HepG2 (cell line): ENCODE data around the gene GSDMA. TPM values are rescaled to one million over a fixed set of nuclear protein-coding genes. Genes with fewer than 3 reads are reported as not detected.
A peak's percentile ranks its signal among the peaks of the same experiment; 100 is the strongest.

Experiments
- ATF7 ChIP-seq, 2 experiments: fragments of 450-650 bp in 1 of 2; sonication (generic) in 1 of 2; formaldehyde crosslinking in 1 of 2; IDR thresholded peaks; 2 replicates each; pipeline versions ENCODE4 v1.4.0 to v1.6.1; 2016 to 2020; ENCODE audit warnings: antibody characterized with exemption in 1 of 2, mild to moderate bottlenecking in 1 of 2, missing genetic modification reagents in 1 of 2
- GFI1 ChIP-seq: sonication (generic); formaldehyde crosslinking; IDR thresholded peaks from 2 replicates; pipeline ENCODE4 v1.5.0; 2020; ENCODE audit warnings: missing genetic modification reagents, mild to moderate bottlenecking, borderline replicate concordance
- NFE2L1 ChIP-seq: sonication (generic); formaldehyde crosslinking; IDR thresholded peaks from 2 replicates; pipeline ENCODE4 v1.4.0; 2020; ENCODE audit warnings: missing genetic modification reagents, mild to moderate bottlenecking, borderline replicate concordance
- RBFOX2 ChIP-seq: fragments of 200-400 bp; formaldehyde crosslinking; IDR thresholded peaks from 2 replicates; pipeline ENCODE4 v1.6.1; 2017; ENCODE audit warnings: low read depth, mild to moderate bottlenecking, low read length
- SIN3A ChIP-seq: IDR thresholded peaks from 2 replicates; pipeline ENCODE4 v1.6.1; 2011; ENCODE audit warnings: low read depth, mild to moderate bottlenecking, control low read depth, low read length, borderline replicate concordance
- XBP1 ChIP-seq: sonication (generic); formaldehyde crosslinking; IDR thresholded peaks from 2 replicates; pipeline ENCODE4 v1.5.0; 2020; ENCODE audit warnings: missing genetic modification reagents
- ZNF124 ChIP-seq: sonication (generic); formaldehyde crosslinking; IDR thresholded peaks from 2 replicates; pipeline ENCODE4 v1.4.0; 2020; ENCODE audit warnings: missing genetic modification reagents
- ZNF207 ChIP-seq: fragments of 450-650 bp; IDR thresholded peaks from 2 replicates; pipeline ENCODE4 v1.6.1; 2016; ENCODE audit warnings: antibody characterized with exemption, borderline replicate concordance
- ZNF317 ChIP-seq: sonication (generic); formaldehyde crosslinking; IDR thresholded peaks from 2 replicates; pipeline ENCODE4 v1.5.0; 2020; ENCODE audit warnings: mild to moderate bottlenecking, missing genetic modification reagents
- ZNF350 ChIP-seq: sonication (generic); formaldehyde crosslinking; IDR thresholded peaks from 2 replicates; pipeline ENCODE4 v1.4.0; 2020; ENCODE audit warnings: mild to moderate bottlenecking, low read depth, missing genetic modification reagents, borderline replicate concordance
- polyA plus RNA-seq, 8 experiments: library from polyadenylated mRNA; depleted of rRNA in 3 of 8; stranded (reverse) in 7 of 8; unstranded in 1 of 8; fragments of >200 nt; fragmentation: Illumina TruSeq in 4 of 8; extraction: Trizol in 4 of 8; gene quantifications; 2 replicates each; pipeline versions ENCODE4 v1.2.1 to v1.2.3, GENCODE V29; 2011 to 2016; ENCODE audit warnings: low read depth in 4 of 8, missing spikeins in 1 of 8, mixed read lengths in 1 of 8; ENCODE audit not compliant: insufficient read depth in 1 of 8
- total RNA-seq, 5 experiments: library from RNA; depleted of rRNA; stranded (reverse); fragments of >200 nt; fragmentation: Illumina TruSeq; extraction: Trizol; gene quantifications; 2 replicates each; pipeline ENCODE4 v1.2.3, GENCODE V29; 2016; ENCODE audit warnings: low read depth in 1 of 5
- TF ChIP-seq, protein P1 (sequence below): sonication (generic); formaldehyde crosslinking; IDR thresholded peaks from 2 replicates; pipeline ENCODE4 v1.4.0; 2020; ENCODE audit warnings: missing genetic modification reagents, borderline replicate concordance
- TF ChIP-seq, protein P2 (sequence below): sonication (generic); formaldehyde crosslinking; IDR thresholded peaks from 2 replicates; pipeline ENCODE4 v1.8.0; 2022; ENCODE audit warnings: mild to moderate bottlenecking, missing genetic modification reagents
- TF ChIP-seq, protein P3 (sequence below): sonication (generic); formaldehyde crosslinking; IDR thresholded peaks from one replicate; pipeline ENCODE4 v1.5.1; 2020; ENCODE audit warnings: mild to moderate bottlenecking, missing genetic modification reagents; ENCODE audit errors: not compliant biosample characterization

Gene GSDMA
- total and polyA plus RNA-seq, 2 of the 13 experiments (the other 11 are each of a cell fraction or from before 2014, with no cell fraction given), result not detected

DNA sequence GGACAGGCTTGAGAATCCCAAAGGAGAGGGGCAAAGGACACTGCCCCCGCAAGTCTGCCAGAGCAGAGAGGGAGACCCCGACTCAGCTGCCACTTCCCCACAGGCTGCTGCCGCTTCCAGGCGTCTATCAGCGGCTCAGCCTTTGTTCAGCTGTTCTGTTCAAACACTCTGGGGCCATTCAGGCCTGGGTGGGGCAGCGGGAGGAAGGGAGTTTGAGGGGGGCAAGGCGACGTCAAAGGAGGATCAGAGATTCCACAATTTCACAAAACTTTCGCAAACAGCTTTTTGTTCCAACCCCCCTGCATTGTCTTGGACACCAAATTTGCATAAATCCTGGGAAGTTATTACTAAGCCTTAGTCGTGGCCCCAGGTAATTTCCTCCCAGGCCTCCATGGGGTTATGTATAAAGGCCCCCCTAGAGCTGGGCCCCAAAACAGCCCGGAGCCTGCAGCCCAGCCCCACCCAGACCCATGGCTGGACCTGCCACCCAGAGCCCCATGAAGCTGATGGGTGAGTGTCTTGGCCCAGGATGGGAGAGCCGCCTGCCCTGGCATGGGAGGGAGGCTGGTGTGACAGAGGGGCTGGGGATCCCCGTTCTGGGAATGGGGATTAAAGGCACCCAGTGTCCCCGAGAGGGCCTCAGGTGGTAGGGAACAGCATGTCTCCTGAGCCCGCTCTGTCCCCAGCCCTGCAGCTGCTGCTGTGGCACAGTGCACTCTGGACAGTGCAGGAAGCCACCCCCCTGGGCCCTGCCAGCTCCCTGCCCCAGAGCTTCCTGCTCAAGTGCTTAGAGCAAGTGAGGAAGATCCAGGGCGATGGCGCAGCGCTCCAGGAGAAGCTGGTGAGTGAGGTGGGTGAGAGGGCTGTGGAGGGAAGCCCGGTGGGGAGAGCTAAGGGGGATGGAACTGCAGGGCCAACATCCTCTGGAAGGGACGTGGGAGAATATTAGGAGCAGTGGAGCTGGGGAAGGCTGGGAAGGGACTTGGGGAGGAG, 52.5 kb downstream of the GSDMA start, which contains the start of gene CSF3 (continued):
- TF ChIP-seq ATF7 (IDR thresholded peaks at IDR 0.05), result no peak
- no peak for TF ChIP-seq ATF7 (CRISPR knock-in tag; IDR thresholded peaks at IDR 0.05)
- TF ChIP-seq, protein P1, sequence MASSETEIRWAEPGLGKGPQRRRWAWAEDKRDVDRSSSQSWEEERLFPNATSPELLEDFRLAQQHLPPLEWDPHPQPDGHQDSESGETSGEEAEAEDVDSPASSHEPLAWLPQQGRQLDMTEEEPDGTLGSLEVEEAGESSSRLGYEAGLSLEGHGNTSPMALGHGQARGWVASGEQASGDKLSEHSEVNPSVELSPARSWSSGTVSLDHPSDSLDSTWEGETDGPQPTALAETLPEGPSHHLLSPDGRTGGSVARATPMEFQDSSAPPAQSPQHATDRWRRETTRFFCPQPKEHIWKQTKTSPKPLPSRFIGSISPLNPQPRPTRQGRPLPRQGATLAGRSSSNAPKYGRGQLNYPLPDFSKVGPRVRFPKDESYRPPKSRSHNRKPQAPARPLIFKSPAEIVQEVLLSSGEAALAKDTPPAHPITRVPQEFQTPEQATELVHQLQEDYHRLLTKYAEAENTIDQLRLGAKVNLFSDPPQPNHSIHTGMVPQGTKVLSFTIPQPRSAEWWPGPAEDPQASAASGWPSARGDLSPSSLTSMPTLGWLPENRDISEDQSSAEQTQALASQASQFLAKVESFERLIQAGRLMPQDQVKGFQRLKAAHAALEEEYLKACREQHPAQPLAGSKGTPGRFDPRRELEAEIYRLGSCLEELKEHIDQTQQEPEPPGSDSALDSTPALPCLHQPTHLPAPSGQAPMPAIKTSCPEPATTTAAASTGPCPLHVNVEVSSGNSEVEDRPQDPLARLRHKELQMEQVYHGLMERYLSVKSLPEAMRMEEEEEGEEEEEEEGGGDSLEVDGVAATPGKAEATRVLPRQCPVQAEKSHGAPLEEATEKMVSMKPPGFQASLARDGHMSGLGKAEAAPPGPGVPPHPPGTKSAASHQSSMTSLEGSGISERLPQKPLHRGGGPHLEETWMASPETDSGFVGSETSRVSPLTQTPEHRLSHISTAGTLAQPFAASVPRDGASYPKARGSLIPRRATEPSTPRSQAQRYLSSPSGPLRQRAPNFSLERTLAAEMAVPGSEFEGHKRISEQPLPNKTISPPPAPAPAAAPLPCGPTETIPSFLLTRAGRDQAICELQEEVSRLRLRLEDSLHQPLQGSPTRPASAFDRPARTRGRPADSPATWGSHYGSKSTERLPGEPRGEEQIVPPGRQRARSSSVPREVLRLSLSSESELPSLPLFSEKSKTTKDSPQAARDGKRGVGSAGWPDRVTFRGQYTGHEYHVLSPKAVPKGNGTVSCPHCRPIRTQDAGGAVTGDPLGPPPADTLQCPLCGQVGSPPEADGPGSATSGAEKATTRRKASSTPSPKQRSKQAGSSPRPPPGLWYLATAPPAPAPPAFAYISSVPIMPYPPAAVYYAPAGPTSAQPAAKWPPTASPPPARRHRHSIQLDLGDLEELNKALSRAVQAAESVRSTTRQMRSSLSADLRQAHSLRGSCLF (CRISPR knock-in tag), result no peak
- TF ChIP-seq NFE2L1, result no peak
- no peak for TF ChIP-seq GFI1 (CRISPR knock-in tag)
- no peak for TF ChIP-seq ZNF317 (CRISPR knock-in tag)
- no peak for TF ChIP-seq ZNF124 (CRISPR knock-in tag)
- TF ChIP-seq SIN3A, result peak; percentile 34; the same call in 1 of the 2 replicates
- TF ChIP-seq, protein P2, sequence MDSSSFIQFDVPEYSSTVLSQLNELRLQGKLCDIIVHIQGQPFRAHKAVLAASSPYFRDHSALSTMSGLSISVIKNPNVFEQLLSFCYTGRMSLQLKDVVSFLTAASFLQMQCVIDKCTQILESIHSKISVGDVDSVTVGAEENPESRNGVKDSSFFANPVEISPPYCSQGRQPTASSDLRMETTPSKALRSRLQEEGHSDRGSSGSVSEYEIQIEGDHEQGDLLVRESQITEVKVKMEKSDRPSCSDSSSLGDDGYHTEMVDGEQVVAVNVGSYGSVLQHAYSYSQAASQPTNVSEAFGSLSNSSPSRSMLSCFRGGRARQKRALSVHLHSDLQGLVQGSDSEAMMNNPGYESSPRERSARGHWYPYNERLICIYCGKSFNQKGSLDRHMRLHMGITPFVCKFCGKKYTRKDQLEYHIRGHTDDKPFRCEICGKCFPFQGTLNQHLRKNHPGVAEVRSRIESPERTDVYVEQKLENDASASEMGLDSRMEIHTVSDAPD (CRISPR knock-in tag), result no peak
- TF ChIP-seq ZNF207, result no peak
- no peak for TF ChIP-seq RBFOX2
- TF ChIP-seq XBP1 (CRISPR knock-in tag), result no peak
- TF ChIP-seq ZNF350 (CRISPR knock-in tag), result no peak
- TF ChIP-seq, protein P3, sequence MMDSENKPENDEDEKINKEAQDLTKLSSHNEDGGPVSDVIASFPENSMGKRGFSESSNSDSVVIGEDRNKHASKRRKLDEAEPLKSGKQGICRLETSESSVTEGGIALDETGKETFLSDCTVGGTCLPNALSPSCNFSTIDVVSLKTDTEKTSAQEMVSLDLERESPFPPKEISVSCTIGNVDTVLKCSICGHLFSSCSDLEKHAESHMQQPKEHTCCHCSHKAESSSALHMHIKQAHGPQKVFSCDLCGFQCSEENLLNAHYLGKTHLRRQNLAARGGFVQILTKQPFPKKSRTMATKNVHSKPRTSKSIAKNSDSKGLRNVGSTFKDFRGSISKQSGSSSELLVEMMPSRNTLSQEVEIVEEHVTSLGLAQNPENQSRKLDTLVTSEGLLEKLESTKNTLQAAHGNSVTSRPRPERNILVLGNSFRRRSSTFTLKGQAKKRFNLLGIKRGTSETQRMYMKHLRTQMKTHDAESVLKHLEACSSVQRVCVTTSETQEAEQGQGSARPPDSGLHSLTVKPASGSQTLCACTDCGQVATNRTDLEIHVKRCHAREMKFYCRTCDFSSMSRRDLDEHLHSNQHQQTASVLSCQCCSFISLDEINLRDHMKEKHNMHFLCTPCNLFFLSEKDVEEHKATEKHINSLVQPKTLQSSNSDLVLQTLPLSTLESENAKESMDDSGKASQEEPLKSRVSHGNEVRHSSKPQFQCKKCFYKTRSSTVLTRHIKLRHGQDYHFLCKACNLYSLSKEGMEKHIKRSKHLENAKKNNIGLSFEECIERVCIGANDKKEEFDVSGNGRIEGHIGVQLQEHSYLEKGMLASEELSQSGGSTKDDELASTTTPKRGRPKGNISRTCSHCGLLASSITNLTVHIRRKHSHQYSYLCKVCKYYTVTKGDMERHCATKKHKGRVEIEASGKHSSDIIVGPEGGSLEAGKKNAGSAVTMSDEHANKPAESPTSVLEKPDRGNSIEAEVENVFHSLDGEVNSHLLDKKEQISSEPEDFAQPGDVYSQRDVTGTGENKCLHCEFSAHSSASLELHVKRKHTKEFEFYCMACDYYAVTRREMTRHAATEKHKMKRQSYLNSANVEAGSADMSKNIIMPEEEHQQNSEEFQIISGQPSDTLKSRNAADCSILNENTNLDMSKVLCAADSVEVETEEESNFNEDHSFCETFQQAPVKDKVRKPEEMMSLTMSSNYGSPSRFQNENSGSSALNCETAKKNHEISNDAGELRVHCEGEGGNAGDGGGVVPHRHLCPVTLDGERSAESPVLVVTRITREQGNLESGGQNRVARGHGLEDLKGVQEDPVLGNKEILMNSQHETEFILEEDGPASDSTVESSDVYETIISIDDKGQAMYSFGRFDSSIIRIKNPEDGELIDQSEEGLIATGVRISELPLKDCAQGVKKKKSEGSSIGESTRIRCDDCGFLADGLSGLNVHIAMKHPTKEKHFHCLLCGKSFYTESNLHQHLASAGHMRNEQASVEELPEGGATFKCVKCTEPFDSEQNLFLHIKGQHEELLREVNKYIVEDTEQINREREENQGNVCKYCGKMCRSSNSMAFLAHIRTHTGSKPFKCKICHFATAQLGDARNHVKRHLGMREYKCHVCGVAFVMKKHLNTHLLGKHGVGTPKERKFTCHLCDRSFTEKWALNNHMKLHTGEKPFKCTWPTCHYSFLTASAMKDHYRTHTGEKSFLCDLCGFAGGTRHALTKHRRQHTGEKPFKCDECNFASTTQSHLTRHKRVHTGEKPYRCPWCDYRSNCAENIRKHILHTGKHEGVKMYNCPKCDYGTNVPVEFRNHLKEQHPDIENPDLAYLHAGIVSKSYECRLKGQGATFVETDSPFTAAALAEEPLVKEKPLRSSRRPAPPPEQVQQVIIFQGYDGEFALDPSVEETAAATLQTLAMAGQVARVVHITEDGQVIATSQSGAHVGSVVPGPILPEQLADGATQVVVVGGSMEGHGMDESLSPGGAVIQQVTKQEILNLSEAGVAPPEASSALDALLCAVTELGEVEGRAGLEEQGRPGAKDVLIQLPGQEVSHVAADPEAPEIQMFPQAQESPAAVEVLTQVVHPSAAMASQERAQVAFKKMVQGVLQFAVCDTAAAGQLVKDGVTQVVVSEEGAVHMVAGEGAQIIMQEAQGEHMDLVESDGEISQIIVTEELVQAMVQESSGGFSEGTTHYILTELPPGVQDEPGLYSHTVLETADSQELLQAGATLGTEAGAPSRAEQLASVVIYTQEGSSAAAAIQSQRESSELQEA, result no peak
